Hepatocyte (in vitro differentiated cells): ENCODE measurements around the gene SPATA22. TPM values are rescaled to one million over a fixed set of nuclear protein-coding genes. Genes with fewer than 3 reads are reported as not detected.

Experiments
- DNase-seq: peaks from one replicate; pipeline ENCODE4 v3.0.0-alpha.2; 2016; ENCODE audit warnings: low spot score
- H2AFZ ChIP-seq: fragments of 200-600 bp; sonication (generic); 2 replicates; pipeline ENCODE4 v1.6.0; 2016; ENCODE audit warnings: antibody characterized with exemption, mild to moderate bottlenecking
- H3K27ac ChIP-seq: fragments of 200-600 bp; sonication (generic); 2 replicates; pipeline ENCODE4 v1.5.1; 2016; ENCODE audit warnings: mild to moderate bottlenecking
- H3K27me3 ChIP-seq: fragments of 200-600 bp; sonication (generic); 2 replicates; pipeline ENCODE4 v1.6.1; 2016
- H3K36me3 ChIP-seq: fragments of 200-600 bp; sonication (generic); replicated peaks from 2 replicates; pipeline ENCODE4 v1.5.1; 2016; ENCODE audit warnings: low read depth; ENCODE audit not compliant: insufficient read depth
- H3K4me1 ChIP-seq: fragments of 200-600 bp; sonication (generic); 2 replicates; pipeline ENCODE4 v1.5.1; 2016; ENCODE audit warnings: mild to moderate bottlenecking, moderate library complexity; ENCODE audit not compliant: insufficient read depth
- H3K4me2 ChIP-seq: fragments of 200-600 bp; sonication (generic); 2 replicates; pipeline ENCODE4 v1.6.0; 2016
- H3K4me3 ChIP-seq: fragments of 200-600 bp; sonication (generic); 2 replicates; pipeline ENCODE4 v1.5.1; 2016; ENCODE audit warnings: mild to moderate bottlenecking
- H3K79me2 ChIP-seq: fragments of 200-600 bp; sonication (generic); 2 replicates; pipeline ENCODE4 v1.6.0; 2017; ENCODE audit warnings: mild to moderate bottlenecking
- H3K9me2 ChIP-seq: fragments of 200-600 bp; sonication (generic); replicated peaks from 2 replicates; pipeline ENCODE4 v1.6.0; 2017; ENCODE audit warnings: mild to moderate bottlenecking; ENCODE audit not compliant: insufficient read depth
- H3K9me3 ChIP-seq: fragments of 200-600 bp; sonication (generic); 2 replicates; pipeline ENCODE4 v1.5.1; 2016; ENCODE audit warnings: low read depth, mild to moderate bottlenecking
- H4K20me1 ChIP-seq: fragments of 200-600 bp; sonication (generic); 2 replicates; pipeline ENCODE4 v1.6.0; 2016; ENCODE audit warnings: mild to moderate bottlenecking; ENCODE audit not compliant: insufficient read depth, poor library complexity, severe bottlenecking
- EZH2 ChIP-seq: fragments of 200-600 bp; sonication (generic); IDR thresholded peaks from 2 replicates; pipeline ENCODE4 v1.6.1; 2016; ENCODE audit warnings: antibody characterized with exemption, mild to moderate bottlenecking, borderline replicate concordance
- EZH2phosphoT487 ChIP-seq: fragments of 200-600 bp; sonication (generic); IDR thresholded peaks from one replicate; pipeline ENCODE4 v1.6.1; 2018; ENCODE audit warnings: antibody characterized with exemption, mild to moderate bottlenecking, low read depth, moderate library complexity; ENCODE audit not compliant: unreplicated experiment, severe bottlenecking
- WGBS: methylation state at CpG from one replicate; pipeline ENCODE4 v1.1.6; 2016; ENCODE audit warnings: low lambda C conversion rate; ENCODE audit errors: missing lambda C conversion rate; 5-methylcytosine and 5-hydroxymethylcytosine counted together
- polyA plus RNA-seq: library from polyadenylated mRNA; unstranded; fragments of >200 nt; fragmentation: Nextera tagmentation; extraction: Ambion mirVana; gene quantifications from 2 replicates; pipeline ENCODE4 v1.2.1, GENCODE V29; 2016
- total RNA-seq: library from RNA; depleted of rRNA; stranded (reverse); fragments of >200 nt; gene quantifications from 2 replicates; pipeline ENCODE4 v1.2.3, GENCODE V29; 2014
- TF ChIP-seq, protein P1 (sequence below): fragments of 200-600 bp; sonication (generic); IDR thresholded peaks from 2 replicates; pipeline ENCODE4 v1.5.1; 2016; ENCODE audit warnings: antibody characterized with exemption, mild to moderate bottlenecking; ENCODE audit not compliant: poor library complexity

SPATA22 gene
- total and polyA plus RNA-seq, 2 experiments from 2014 or later, result not detected

DNA sequence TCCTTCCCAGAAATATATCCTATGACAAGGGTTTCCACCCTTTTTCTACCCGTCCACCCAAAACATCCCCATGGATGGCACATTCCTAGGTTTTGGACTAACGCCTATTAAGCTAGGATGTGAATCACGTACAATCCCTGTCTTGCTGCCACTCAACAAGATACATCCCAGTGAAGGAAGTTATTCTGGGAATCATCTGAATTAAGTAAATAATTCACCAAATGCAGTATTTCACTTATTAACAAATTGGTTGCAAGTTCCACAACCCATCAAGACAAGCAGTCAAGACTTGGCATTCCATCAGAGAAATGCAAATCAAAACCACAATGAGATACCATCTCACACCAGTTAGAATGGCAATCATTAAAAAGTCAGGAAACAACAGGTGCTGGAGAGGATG is 36.2 kb upstream of the SPATA22 start:
- H3K79me2 ChIP-seq, result no peaks in the 10 kb centered on the region
- no peaks in the 10 kb centered on the region for H3K9me2 ChIP-seq
- H3K9me3 ChIP-seq, result no peaks in the 10 kb centered on the region
- no peaks in the 10 kb centered on the region for H3K36me3 ChIP-seq
- H3K27ac ChIP-seq, result no peak overlapping the region
- DNase-seq, result no peak
- H3K27me3 ChIP-seq, result no peaks in the 10 kb centered on the region
- WGBS, result 91% methylated on average over 3 of the region's 3 CpGs
- no peak overlapping the region for H3K4me3 ChIP-seq
- no peak overlapping the region for H3K4me2 ChIP-seq
- H3K4me1 ChIP-seq, result no peaks in the 10 kb centered on the region
- no peak overlapping the region for H2AFZ ChIP-seq
- no peaks in the 10 kb centered on the region for H4K20me1 ChIP-seq
- no peak for TF ChIP-seq EZH2phosphoT487
- TF ChIP-seq, protein P1, sequence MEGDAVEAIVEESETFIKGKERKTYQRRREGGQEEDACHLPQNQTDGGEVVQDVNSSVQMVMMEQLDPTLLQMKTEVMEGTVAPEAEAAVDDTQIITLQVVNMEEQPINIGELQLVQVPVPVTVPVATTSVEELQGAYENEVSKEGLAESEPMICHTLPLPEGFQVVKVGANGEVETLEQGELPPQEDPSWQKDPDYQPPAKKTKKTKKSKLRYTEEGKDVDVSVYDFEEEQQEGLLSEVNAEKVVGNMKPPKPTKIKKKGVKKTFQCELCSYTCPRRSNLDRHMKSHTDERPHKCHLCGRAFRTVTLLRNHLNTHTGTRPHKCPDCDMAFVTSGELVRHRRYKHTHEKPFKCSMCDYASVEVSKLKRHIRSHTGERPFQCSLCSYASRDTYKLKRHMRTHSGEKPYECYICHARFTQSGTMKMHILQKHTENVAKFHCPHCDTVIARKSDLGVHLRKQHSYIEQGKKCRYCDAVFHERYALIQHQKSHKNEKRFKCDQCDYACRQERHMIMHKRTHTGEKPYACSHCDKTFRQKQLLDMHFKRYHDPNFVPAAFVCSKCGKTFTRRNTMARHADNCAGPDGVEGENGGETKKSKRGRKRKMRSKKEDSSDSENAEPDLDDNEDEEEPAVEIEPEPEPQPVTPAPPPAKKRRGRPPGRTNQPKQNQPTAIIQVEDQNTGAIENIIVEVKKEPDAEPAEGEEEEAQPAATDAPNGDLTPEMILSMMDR, result no peak

DNA sequence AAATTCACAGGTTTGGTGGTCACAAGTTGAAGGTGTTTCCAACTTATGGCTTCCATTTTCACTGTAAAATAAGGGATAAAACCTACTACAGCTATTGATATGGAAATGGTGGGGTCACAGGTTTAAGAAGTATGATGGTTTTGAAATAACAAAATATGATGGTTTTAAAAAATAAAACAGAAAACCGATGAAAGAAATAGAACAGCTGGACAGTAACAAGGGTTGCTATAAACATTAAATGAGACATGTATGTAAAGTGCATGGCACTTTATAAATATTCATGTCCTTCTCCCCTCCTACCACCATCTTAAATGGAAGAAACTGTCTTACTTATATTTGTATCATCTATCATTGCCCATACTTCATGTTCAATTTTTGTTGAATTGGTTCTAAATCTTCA is 35.5 kb upstream of the SPATA22 start:
- Histone ChIP-seq H3K27ac (no peak overlapping the region), H3K36me3 (no peaks in the 10 kb centered on the region), H3K4me1 (no peaks in the 10 kb centered on the region), H3K4me2 (no peak overlapping the region), H3K27me3 (no peaks in the 10 kb centered on the region), H3K4me3 (no peak overlapping the region), H2AFZ (no peak overlapping the region), H3K9me3 (no peaks in the 10 kb centered on the region), H3K79me2 (no peaks in the 10 kb centered on the region), H4K20me1 (no peaks in the 10 kb centered on the region), H3K9me2 (no peaks in the 10 kb centered on the region)
- WGBS, result 88% methylated on average over 1 of the region's 1 CpG
- TF ChIP-seq, protein P1, result no peak
- DNase-seq, result no peak

DNA sequence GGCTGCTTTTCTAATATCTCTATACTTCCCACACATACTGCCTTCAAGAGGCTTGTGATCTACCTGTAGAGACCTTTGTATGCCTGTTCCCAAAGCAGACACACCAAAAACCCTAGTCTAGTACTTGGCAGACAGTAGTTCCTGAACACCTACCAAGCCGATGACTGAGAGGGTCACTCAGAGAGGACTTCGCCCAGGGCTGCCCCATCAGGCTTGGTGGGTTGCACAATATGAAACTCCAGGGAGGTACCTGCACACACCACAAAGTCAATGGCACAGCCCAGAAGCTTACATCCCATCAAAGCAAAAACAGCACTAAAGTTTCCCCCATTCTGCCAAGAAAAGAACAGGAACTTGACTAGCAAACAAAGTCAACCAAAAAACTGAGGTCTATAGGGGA is 34.4 kb upstream of the SPATA22 start:
- WGBS, result 89% methylated on average over 2 of the region's 2 CpGs

DNA sequence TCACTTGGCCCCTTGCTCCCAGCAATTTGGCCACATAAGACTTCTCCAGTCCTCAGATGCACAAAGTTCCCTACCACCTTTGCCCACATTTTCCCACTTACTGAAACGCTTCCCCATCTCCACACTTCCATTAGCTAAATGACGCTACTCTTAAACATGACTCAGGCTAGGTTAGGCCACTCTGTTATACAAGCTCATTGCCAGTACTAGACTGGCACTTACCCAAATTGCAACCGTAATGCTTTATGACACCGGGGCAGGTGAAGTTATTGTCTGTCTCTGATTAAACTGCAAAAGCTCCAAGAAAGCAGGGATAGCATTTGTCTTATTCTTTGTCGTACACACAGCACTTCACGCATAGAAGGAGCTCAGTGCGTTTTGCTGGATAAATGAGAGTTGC is 33.4 kb upstream of the SPATA22 start:
- Histone ChIP-seq H3K4me2 (no peak overlapping the region), H4K20me1 (no peaks in the 10 kb centered on the region), H3K27ac (no peak overlapping the region), H3K4me3 (no peak overlapping the region), H3K36me3 (no peaks in the 10 kb centered on the region), H2AFZ (no peak overlapping the region), H3K27me3 (no peaks in the 10 kb centered on the region), H3K9me3 (no peaks in the 10 kb centered on the region), H3K9me2 (no peaks in the 10 kb centered on the region), H3K79me2 (no peaks in the 10 kb centered on the region), H3K4me1 (no peaks in the 10 kb centered on the region)
- TF ChIP-seq EZH2 (no peak), EZH2phosphoT487 (no peak)
- TF ChIP-seq, protein P1, result no peak
- 96% methylated on average over 7 of the region's 7 CpGs for WGBS
- DNase-seq, result no peak

More for the DNA sequence above, 34.4 kb upstream of the SPATA22 start:
- H2AFZ ChIP-seq, result no peak overlapping the region
- no peaks in the 10 kb centered on the region for H3K79me2 ChIP-seq
- H3K4me1 ChIP-seq, result no peaks in the 10 kb centered on the region
- H3K9me2 ChIP-seq, result no peaks in the 10 kb centered on the region
- no peaks in the 10 kb centered on the region for H3K9me3 ChIP-seq
- DNase-seq, result no peak
- H3K4me2 ChIP-seq, result no peak overlapping the region
- no peak overlapping the region for H3K4me3 ChIP-seq
- no peak overlapping the region for H3K27ac ChIP-seq
- no peaks in the 10 kb centered on the region for H3K36me3 ChIP-seq
- no peaks in the 10 kb centered on the region for H3K27me3 ChIP-seq
- no peaks in the 10 kb centered on the region for H4K20me1 ChIP-seq
- TF ChIP-seq, protein P1, result no peak
- TF ChIP-seq EZH2 (no peak), EZH2phosphoT487 (no peak)
